Keratinocyte (primary cell): ENCODE results near the gene LAMP2.

Experiments
- CTCF ChIP-seq, 3 experiments: IDR thresholded peaks in 1 of 3; conservative IDR thresholded peaks in 1 of 3; optimal IDR thresholded peaks in 1 of 3; 2 replicates in 2 of 3; 3 replicates in 1 of 3; pipeline versions ENCODE3 to v1.5.1; 2011; ENCODE audit warnings: low read length in 3 of 3, mild to moderate bottlenecking in 3 of 3, moderate library complexity in 2 of 3, control low read depth in 1 of 3, inconsistent platforms in 1 of 3; ENCODE audit not compliant: insufficient read depth in 2 of 3; ENCODE audit errors: extremely low read depth in 1 of 3
- EZH2 ChIP-seq: IDR thresholded peaks from one replicate; pipeline ENCODE4 v1.6.1; 2012; ENCODE audit warnings: inconsistent platforms, mild to moderate bottlenecking, low read length, moderate library complexity

- TF ChIP-seq CTCF (optimal IDR thresholded peaks at IDR 0.05 in 1 of 3, IDR thresholded peaks at IDR 0.05 in 1 of 3, conservative IDR thresholded peaks at IDR 0.05 in 1 of 3; ENCODE audit: extremely low read depth in 1 of 3, insufficient read depth in 2 of 3, low read length in 3 of 3) = no peak
- no peak for TF ChIP-seq EZH2
Measured at GRCh38 chrX:120463241-120463640, 5.9 kb downstream of the LAMP2 start.
